GM21390 (cell line): ENCODE results near the gene TMEM221.
A peak's percentile ranks its signal among the peaks of the same experiment; 100 is the strongest.

Experiments
- ATAC-seq: cut with Tn5 transposase; IDR thresholded peaks from one replicate; pipeline ENCODE4 v1.9.1; 2021; ENCODE audit not compliant: unreplicated experiment

TMEM221 gene

GRCh38 chr19:17473041-17473440, 24.6 kb upstream of the TMEM221 start:
- ATAC-seq, result no peak

- no peak for ATAC-seq
Measured at GRCh38 chr19:17471410-17472125, 23.1 kb upstream of the TMEM221 start.

DNA sequence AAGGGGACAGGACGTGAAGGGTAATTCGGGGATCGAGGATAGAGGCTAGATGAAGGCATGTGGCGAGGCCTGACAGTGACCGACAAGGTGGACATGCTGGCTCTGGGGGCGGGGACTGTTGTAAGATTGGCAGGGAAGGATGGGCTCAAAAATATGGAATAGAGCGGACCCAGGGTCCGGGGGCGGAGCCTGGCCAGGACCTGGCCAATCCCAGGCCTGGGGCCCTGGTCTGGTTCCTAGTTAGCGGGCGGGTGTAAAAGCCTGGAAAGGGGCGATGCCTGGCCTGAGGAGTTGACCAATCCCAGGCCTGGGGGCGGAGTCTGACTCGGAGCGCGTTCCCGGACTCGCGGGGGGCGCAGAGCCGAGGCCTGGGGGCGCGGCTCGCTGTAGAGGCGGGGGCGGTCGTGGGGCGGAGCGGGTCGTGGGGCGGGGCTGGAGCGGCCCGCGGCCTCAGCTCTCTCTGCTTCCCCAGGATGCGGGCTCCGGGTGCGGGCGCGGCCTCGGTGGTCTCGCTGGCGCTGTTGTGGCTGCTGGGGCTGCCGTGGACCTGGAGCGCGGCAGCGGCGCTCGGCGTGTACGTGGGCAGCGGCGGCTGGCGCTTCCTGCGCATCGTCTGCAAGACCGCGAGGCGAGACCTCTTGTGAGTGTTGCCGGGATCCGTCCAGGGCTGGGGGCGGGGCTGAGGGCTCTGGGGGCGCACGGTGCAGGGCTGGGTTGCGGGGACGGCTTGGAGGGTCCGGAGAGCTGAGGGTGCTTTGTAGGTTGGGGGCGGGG, 21.8 kb upstream of the TMEM221 start, which contains the start of gene SLC27A1:
TSS of gene SLC27A1 (plus strand) at position 457 of the 774 bp plus-strand sequence. CDS start at position 474, 17 bp downstream.
- ATAC-seq, result peak; percentile 65

DNA sequence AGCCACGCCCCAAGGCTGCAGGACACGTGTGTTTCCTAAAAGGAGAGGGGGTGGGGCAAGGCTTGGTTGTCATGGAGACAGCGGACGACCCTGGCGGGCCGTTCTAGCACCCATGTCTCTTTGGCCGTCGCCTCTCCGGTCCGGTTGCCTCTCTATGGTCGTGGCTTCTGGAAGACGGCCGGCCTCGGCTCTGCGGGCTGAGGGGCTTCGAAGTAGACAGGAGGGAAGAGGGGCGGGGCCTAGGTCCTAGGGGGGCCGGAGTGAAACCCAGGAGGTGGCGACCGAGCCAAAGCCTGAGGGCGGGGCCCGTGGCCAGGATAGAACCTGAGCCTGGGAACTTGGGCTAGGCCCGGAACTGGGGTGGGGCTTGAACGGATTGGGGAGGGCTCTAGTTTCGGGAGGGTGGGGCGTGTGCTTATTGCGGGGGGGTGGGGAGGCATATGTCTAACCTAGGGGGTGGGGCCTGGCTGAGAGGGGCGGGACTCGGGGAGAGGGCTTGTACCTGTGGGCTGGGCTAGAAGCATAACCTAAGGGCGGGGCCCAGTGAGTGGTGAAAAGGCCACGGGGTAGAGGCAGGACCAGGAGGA, 21.1 kb upstream of the TMEM221 start:
- peak; percentile 50 for ATAC-seq

- no peak for ATAC-seq
Measured at GRCh38 chr19:17469092-17469480, 20.6 kb upstream of the TMEM221 start.

DNA sequence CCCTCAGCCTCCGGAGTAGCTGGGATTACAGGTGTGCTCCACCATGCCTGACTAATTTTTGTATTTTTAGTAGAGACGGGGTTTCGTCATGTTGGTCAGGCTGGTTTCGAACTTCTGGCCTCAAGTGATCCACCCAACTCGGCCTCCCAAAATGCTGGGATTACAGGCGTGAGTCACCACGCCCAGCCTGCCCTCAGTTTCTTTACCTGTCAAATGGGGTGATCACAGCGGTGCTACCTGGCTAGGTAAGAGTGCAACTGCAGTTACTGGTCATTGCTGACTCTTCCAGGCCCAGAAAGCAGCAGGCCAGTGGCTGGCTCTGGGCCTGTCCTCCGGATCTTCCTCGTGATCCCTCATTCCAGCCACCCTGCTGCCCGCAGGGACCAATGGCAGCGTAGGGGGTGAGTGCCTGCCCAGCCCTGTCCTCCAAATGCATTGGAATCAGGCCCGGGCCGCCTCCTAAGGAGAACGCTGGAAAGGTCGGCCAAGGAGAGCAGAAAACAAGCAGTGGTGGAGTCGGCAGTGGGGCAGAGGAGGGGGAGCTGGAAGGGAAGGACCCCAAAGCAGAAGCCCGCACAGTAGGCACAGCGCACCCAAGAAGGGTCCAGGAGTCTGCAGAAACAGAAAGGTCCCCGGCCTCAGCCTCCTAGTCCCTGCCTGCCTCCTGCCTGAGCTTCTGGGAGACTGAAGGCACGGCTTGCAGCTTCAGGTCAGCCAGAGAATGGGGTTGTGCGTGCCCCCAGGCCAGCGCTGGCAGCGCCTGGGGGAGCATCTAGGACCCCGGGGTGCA, 20.0 kb upstream of the TMEM221 start:
- ATAC-seq, result no peak

GRCh38 chr19:17467471-17468301, 19.2 kb upstream of the TMEM221 start:
- ATAC-seq, result no peak

DNA sequence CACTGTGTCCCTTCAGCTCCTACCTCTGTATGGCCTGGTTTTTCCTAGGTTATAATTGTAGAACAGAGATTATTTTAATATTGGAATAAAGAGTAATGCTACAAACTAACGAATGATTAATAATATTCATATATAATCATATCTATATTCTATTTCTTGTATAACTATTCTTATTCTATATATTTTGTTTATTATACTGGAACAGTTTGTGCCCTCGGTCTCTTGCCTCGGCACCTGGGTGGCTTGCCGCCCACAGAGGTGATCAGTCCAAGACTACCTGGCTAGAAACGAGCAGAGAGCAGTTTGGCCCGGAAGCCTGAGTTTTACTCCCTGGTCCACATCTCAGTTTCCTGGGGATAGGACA, 18.0 kb upstream of the TMEM221 start:
- no peak for ATAC-seq

DNA sequence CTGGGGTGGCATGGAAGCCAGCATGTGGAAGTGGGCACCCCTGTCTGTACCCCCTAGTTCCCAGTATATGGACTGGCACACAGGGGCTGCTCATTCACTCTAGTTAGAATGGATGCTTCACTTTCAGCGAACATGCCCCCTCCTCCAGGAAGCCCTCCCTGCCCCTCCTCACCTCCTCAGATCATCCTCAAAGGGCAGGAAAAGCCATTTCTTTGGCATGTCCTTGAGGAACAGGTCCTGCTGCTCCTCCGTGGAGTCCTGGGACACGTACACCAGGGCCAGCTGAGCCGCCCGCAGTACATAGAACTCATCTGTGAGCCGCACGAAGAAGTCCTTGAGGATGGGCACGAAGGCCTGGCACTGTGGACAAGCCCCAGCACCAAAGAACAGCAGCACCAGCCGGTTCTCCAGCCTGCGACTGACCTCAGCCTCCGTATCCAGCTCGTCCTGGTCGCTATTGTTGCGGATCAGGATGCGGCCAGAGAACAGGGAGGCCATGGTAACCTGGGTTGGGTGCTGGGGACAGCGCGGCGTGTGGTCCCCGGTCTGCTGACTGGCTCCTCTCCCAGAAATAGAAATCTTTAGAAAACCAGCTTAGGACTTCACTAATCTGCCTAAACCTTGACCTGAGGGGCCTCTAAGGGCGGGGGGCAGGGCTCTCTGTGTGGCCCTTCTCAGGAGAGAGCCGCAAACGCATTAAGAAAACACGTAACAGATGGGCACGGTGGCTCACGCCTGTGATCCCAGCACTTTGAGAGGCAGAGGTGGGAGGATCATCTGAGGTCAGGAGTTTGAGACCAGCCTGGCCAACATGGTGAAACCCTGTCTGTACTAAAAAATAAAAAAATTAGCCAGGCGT, 12.1 kb upstream of the TMEM221 start, which contains the start of gene NXNL1:
TSS of gene NXNL1 (minus strand) at position 555 of the 859 bp plus-strand sequence. CDS start at position 498, 57 bp downstream.
- no peak for ATAC-seq

DNA sequence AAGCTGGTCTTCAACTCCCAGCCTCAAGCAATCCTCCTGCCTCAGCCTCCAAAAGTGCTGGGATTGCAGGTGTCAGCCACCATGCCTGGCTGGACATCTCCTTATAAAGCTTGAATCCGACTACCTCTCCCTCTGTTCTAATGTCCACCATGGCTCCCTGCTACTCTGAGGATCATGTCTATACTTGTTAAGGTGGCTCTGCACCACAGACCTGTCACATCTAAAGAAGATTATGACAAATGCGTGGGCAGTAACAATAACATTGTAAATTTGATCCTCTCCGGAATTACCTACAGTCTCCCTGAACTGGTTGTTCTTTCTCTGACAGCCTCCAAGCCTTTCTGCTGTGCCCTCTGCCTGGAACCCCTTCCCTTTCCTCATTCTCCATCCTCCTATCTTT, 10.5 kb upstream of the TMEM221 start:
- ATAC-seq, result no peak

DNA sequence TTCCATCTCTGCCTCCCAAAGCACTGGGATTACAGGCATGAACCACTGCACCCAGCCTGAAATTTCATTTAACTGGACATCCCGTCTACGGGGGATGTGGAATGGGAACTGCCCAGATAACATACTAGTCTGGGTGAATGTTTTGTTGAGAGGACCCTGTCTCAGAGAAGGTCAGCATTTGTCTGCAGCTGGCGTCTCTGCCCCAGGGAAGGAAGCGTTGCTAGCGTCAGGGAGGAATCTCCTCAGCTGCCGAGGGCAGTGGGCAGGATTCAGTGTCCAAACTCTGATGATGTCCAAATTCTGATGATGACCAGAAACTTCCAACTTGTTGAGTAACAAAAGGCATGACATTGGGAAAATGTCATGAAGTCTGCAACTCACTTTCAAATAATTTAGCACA, 9.1 kb upstream of the TMEM221 start:
- ATAC-seq, result no peak

DNA sequence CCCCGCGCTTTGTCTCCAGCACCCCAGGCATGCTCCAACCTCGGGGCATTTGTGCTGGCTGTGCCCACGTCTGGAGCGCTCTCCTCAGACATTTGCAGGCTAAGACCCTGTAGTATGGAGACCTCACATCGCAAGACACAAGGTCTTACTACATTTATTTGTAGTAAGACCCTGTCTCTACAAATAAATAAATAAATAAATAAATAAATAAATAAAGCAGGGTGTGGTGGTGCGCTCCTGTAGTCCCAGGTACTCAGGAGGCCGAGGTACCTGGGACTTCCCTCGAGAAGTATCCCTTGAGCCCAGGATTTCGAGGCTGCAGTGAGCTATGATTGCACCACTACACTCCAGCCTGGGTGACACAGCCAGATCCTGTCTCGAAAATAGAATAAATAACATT, 7.7 kb upstream of the TMEM221 start:
- no peak for ATAC-seq

GRCh38 chr19:17455308-17456123, 7.0 kb upstream of the TMEM221 start:
- no peak for ATAC-seq

- no peak for ATAC-seq
Measured at GRCh38 chr19:17454576-17455071, 6.2 kb upstream of the TMEM221 start.

DNA sequence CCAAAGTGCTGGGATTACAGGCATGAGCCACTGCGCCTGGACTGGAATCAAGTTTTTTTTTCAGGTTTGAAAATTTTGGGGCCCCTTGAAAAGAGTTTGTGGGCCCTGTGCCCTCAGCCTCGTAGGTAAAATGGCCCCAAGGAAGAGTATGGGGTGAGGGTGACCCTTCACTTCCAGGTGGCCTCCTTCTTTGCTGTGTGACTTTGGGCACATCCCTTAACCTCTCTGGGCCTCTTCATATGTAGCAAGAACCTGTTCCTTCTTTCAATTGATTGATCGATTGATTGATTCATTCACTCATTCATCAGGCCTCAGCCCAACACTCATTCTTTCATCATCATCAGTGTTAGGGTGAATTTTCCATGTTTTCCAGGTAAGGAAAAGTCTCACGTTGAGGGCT, 3.4 kb upstream of the TMEM221 start:
- no peak for ATAC-seq

- no peak for ATAC-seq
Measured at GRCh38 chr19:17450264-17451075, 2.0 kb upstream of the TMEM221 start.

GRCh38 chr19:17447704-17448130, 751 bp downstream of the TMEM221 start:
- no peak for ATAC-seq
